NCI-H1694 treated with DMSO at 0.1 percent for 48 hours (cell line): ENCODE results near the gene POLDIP3.
"Not testable (repeated sequence)": the region's sequence is repeated elsewhere in the genome, so short reads cannot be mapped to it uniquely, and the experiment has no call there.

Experiments
- DNase-seq: peaks from one replicate; lab custom pipeline; 2025; lab: John Stamatoyannopoulos, UW

Gene POLDIP3

GRCh38 chr22:42617155-42617983 lies 2.7 kb upstream of the POLDIP3 start:
- no peak for DNase-seq

- DNase-seq = not testable (repeated sequence)
These were observed 1.1 kb upstream of the POLDIP3 start for GRCh38 chr22:42615860-42616175.

- DNase-seq = peak; percentile 99
These were observed 593 bp upstream of the POLDIP3 start for GRCh38 chr22:42615092-42615859.

- no peak for DNase-seq
These were observed 796 bp downstream of the POLDIP3 start for GRCh38 chr22:42613872-42614301.

GRCh38 chr22:42612336-42612735 lies 2.3 kb downstream of the POLDIP3 start:
- no peak for DNase-seq

- no peak for DNase-seq
These were observed 3.6 kb downstream of the POLDIP3 start for GRCh38 chr22:42611051-42611450.

GRCh38 chr22:42610186-42610585 lies 4.5 kb downstream of the POLDIP3 start:
- DNase-seq = no peak

- peak; percentile 59 for DNase-seq
These were observed 5.8 kb downstream of the POLDIP3 start for GRCh38 chr22:42608823-42609361.

- no peak for DNase-seq
These were observed 6.4 kb downstream of the POLDIP3 start for GRCh38 chr22:42608136-42608822.

GRCh38 chr22:42607641-42608040 lies 7.0 kb downstream of the POLDIP3 start:
- DNase-seq = not testable (repeated sequence)

GRCh38 chr22:42604403-42604802 lies 10.3 kb downstream of the POLDIP3 start:
- DNase-seq = no peak

- no peak for DNase-seq
These were observed 11.3 kb downstream of the POLDIP3 start for GRCh38 chr22:42603427-42603826.

- DNase-seq = no peak
These were observed 12.2 kb downstream of the POLDIP3 start for GRCh38 chr22:42602470-42602869.

- no peak for DNase-seq
These were observed 12.7 kb downstream of the POLDIP3 start for GRCh38 chr22:42601879-42602465.

GRCh38 chr22:42596863-42597530 lies 17.7 kb downstream of the POLDIP3 start:
- no peak for DNase-seq

- no peak for DNase-seq
These were observed 18.3 kb downstream of the POLDIP3 start for GRCh38 chr22:42596336-42596735.

- no peak for DNase-seq
These were observed 19.2 kb downstream of the POLDIP3 start for GRCh38 chr22:42595434-42595833.

- no peak for DNase-seq
These were observed 22.7 kb downstream of the POLDIP3 start for GRCh38 chr22:42591987-42592386.

GRCh38 chr22:42587588-42588175 lies 27.0 kb downstream of the POLDIP3 start:
- DNase-seq = no peak

- DNase-seq = no peak
These were observed 28.3 kb downstream of the POLDIP3 start for GRCh38 chr22:42586381-42586780.

- no peak for DNase-seq
These were observed 29.6 kb downstream of the POLDIP3 start for GRCh38 chr22:42585096-42585495.
